HG03442 (cell line): ENCODE data around the gene C1orf159.
"Not testable (repeated sequence)": the region's sequence is repeated elsewhere in the genome, so short reads cannot be mapped to it uniquely, and the experiment has no call there.

Experiments
- ATAC-seq: cut with Tn5 transposase; IDR thresholded peaks from one replicate; pipeline ENCODE4 v1.9.1; 2021; ENCODE audit warnings: mild to moderate bottlenecking, moderate library complexity; ENCODE audit not compliant: unreplicated experiment

Gene C1orf159

DNA sequence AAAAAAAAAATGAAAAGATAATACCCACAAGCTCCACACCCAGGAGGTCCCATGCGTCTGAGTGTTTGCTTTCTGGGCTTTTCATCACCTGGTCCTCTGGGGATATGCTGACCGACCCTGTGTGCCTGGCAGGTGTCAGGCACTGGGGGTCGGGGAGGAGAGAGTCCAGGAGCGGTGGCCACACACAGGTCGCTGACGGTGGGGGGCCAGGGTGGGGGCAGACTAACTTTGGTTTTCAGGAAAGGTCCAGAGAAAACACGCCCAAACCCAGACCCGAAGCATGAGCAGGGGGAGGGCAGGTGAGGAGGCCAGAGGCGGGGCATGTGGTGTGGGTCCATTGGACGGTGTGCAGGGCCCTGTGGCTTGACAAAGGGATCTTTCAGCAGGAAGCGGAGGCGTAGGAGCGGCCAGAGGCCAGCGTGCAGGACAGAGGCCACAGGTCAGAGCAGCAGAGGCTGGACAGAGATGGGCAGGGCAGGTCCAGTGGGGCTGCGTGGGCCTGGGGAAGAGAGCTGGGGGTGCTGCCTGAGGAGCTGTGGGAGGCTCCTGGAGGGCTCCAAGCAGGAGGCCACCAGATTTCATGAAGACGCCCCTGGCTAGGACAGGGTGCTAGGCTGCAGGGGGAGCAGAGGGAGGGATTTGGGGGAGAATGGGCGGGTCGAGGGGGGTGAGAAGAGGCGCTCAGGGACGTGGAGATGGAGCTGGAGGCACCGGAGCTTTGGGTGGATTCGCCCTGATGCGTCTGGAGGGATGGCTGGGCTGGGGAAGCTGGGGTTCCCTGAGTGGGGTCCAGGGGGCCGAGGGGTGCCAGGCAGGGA is 57.6 kb downstream of the C1orf159 start:
- no peak for ATAC-seq

DNA sequence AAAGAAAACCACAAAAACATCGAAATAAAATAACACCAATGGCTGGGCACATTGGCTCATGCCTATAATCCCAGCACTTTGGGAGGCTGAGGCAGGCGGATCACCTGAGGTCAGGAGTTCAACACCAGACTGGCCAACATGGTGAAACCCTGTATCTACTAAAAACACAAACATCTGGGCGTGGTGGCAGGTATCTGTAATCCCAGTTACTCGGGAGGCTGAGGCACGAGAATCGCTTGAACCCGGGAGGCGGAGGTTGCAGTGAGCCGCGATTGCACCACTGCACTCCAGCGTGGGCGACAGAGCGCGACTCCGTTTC is 58.2 kb downstream of the C1orf159 start:
- ATAC-seq: not testable (repeated sequence)

DNA sequence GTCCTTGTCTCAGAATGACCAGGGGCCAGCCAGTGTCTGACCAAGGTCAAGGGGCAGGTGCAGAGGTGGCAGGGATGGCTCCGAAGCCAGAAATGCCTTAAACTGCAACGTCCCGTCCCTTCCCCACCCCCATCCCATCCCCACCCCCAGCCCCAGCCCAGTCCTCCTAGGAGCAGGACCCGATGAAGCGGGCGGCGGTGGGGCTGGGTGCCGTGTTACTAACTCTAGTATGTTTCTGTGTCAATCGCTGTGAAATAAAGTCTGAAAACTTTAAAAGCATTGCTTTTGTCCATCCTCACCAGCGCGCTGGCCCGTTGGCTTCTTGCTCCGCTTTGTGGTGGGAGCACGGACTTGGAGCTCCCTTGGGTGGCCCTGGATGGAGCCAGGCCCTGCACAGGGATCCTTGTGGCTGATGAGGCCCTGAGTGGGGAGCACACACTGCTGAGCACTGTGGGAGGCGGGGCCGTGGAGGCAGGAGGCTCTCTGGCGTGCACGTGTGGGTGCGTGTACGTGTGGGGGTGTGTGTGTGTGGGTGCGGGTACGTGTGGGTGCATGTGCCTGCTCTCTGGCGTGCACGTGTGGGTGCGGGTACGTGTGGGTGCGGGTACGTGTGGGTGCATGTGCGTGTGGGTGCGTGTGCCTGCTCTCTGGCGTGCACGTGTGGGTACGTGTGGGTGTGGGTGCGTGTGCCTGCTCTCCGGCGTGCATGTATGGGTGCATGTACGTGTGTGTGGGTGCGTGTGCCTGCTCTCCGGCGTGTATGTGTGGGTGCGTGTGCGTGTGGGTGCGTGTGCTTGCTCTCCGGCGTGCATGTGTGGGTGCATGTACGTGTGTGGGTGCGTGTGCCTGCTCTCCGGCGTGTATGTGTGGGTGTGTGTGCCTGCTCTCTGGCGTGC is 59.8 kb downstream of the C1orf159 start:
- ATAC-seq: no peak

DNA sequence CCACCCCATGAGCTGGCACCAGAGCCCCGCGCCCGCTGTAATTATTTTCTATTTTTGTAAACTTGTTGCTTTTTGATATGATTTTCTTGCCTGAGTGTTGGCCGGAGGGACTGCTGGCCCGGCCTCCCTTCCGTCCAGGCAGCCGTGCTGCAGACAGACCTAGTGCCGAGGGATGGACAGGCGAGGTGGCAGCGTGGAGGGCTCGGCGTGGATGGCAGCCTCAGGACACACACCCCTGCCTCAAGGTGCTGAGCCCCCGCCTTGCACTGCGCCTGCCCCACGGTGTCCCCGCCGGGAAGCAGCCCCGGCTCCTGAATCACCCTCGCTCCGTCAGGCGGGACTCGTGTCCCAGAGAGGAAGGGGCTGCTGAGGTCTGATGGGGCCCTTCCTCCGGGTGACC is 60.9 kb downstream of the C1orf159 start:
- ATAC-seq: no peak

- no peak for ATAC-seq
Measured at GRCh38 chr1:1054099-1054700, 61.7 kb downstream of the C1orf159 start.

DNA sequence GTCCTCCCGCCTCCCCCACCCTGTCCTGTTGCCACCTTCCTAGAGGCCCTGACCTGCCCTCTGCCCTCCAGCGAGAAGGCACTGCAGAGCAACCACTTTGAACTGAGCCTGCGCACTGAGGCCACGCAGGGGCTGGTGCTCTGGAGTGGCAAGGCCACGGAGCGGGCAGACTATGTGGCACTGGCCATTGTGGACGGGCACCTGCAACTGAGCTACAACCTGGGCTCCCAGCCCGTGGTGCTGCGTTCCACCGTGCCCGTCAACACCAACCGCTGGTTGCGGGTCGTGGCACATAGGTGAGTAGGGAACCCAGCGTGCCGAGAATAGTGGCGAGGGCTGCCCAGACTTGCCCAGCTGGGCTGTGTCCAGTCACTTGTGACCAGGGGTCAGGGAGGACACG is 62.2 kb downstream of the C1orf159 start:
- ATAC-seq: no peak

DNA sequence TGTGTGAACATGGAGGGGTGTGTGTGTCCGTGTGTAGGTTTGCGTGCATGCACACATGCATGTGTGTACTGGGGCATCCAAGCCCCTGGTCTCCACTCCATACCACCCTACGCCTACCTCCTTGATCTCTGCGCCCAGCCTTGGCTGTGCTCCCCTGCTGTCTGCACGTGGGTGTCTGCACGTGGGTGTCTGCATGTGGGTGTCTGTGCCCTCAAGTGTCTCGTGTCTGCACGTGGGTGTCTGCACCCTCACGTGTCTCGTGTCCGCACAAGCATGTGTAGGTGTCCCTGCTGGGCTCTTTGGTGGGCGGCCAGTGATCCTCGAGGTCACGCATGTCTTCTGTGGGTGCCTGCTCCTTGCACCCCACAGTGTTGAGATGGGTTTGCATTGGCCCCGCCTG is 62.9 kb downstream of the C1orf159 start:
- ATAC-seq: no peak

- no peak for ATAC-seq
Measured at GRCh38 chr1:1052003-1052840, 63.7 kb downstream of the C1orf159 start.

DNA sequence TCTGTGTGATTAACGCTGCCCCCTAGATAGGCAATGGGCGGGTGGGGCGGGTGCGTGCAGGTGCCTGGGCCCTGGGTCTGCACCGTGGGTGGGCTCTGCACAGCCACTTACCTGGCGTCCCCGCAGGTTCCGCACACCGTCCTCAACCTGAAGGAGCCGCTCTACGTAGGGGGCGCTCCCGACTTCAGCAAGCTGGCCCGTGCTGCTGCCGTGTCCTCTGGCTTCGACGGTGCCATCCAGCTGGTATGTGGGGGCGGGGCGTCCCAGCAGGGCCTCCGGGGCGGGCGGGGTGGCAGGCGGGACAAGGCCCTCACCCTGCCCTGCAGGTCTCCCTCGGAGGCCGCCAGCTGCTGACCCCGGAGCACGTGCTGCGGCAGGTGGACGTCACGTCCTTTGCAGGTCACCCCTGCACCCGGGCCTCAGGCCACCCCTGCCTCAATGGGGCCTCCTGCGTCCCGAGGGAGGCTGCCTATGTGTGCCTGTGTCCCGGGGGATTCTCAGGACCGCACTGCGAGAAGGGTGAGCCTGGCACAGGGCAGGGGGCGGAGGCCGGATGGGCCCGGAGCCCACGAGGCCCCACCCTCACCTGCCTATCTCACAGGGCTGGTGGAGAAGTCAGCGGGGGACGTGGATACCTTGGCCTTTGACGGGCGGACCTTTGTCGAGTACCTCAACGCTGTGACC is 64.6 kb downstream of the C1orf159 start:
- no peak for ATAC-seq

- ATAC-seq: no peak
Measured at GRCh38 chr1:1050577-1051052, 65.3 kb downstream of the C1orf159 start.

GRCh38 chr1:1049318-1050165 is 66.3 kb downstream of the C1orf159 start:
- ATAC-seq: no peak

- ATAC-seq: no peak
Measured at GRCh38 chr1:1048765-1049164, 67.1 kb downstream of the C1orf159 start.

DNA sequence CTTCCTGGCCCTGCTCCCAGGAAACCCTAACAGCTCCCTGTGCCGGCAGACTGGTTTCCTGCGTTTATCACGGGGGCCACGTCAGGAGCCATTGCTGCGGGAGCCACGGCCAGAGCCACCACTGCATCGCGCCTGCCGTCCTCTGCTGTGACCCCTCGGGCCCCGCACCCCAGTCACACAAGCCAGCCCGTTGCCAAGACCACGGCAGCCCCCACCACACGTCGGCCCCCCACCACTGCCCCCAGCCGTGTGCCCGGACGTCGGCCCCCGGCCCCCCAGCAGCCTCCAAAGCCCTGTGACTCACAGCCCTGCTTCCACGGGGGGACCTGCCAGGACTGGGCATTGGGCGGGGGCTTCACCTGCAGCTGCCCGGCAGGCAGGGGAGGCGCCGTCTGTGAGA is 67.9 kb downstream of the C1orf159 start:
- no peak for ATAC-seq

DNA sequence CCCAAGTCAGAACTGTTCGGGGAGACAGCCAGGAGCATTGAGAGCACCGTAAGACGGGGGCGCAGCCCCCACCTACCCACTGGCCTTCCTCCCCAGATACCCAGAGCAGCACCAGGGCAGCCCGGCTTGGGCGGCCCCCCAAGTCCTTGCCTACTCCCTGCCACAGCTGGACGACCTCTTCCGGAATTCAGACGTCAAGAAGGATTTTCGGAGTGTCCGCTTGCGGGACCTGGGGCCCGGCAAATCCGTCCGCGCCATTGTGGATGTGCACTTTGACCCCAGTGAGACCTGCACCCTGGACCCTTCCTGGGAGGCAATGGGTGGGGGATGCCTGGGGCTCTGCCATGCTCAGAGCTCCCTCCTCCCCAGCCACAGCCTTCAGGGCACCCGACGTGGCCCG is 68.5 kb downstream of the C1orf159 start:
- ATAC-seq: no peak

- no peak for ATAC-seq
Measured at GRCh38 chr1:1046767-1047166, 69.1 kb downstream of the C1orf159 start.

- no peak for ATAC-seq
Measured at GRCh38 chr1:1046243-1046642, 69.6 kb downstream of the C1orf159 start.

DNA sequence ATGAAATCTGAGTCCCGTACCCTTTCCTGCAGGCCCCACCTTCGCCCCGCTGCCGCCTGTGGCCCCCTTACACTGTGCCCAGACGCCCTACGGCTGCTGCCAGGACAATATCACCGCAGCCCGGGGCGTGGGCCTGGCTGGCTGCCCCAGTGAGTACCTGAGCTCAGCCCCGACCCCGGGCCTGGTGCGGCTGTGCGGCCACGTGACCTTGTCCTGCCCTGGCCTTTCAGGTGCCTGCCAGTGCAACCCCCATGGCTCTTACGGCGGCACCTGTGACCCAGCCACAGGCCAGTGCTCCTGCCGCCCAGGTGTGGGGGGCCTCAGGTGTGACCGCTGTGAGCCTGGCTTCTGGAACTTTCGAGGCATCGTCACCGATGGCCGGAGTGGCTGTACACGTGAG is 70.8 kb downstream of the C1orf159 start:
- no peak for ATAC-seq

DNA sequence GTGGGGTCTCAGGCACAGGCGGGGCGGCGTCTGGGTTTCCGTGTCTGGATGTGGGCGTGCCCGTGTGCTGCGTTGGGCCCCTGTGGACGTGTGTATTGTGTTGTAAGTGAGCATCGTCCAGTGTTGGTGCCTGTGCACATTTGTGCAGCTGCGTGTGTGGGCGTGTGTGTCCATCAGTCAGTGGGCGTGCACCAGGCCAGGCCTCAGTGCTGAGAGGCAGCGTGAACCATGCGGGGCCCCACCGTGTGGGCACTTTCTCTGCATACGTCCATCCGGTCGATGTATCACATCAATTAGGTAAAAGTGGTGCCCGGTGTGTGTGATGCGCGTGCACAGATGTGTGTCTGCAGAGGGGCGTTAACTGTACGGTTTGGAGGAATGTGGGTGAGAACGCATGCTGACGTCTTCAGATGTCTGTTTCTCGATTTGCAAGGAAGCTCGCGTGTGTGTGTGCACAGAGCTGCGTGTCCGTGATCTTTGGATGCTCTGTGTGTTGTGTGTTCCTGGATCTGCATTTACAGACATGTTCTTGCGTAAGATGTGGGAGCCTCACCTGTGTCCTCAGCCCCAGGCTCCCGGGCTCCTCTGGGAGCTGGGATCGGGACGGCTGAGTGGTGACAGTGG is 71.3 kb downstream of the C1orf159 start:
- no peak for ATAC-seq

GRCh38 chr1:1043921-1044320 is 72.0 kb downstream of the C1orf159 start:
- ATAC-seq: no peak
